HUES64 (cell line): ENCODE results near the gene DRC1.
A peak's percentile ranks its signal among the peaks of the same experiment; 100 is the strongest.

Experiments
- H3K27ac ChIP-seq: 2 replicates; pipeline ENCODE4 v1.7.0; 2013; ENCODE audit warnings: low read depth, low read length, inconsistent platforms
- H3K27me3 ChIP-seq: 2 replicates; pipeline ENCODE4 v1.6.1; 2013; ENCODE audit warnings: mild to moderate bottlenecking, low read length; ENCODE audit not compliant: insufficient read depth
- H3K36me3 ChIP-seq: 2 replicates; pipeline ENCODE4 v1.6.1; 2013; ENCODE audit warnings: mild to moderate bottlenecking, low read length; ENCODE audit not compliant: insufficient read depth
- H3K4me1 ChIP-seq: 2 replicates; pipeline ENCODE4 v1.6.1; 2013; ENCODE audit warnings: mild to moderate bottlenecking, low read length, moderate library complexity; ENCODE audit not compliant: insufficient read depth
- H3K4me3 ChIP-seq: 2 replicates; pipeline ENCODE4 v1.5.1; 2013; ENCODE audit warnings: mild to moderate bottlenecking, low read length, moderate library complexity
- H3K9ac ChIP-seq: 2 replicates; pipeline ENCODE4 v1.6.1; 2013; ENCODE audit warnings: mild to moderate bottlenecking, low read depth, low read length
- H3K9me3 ChIP-seq: 2 replicates; pipeline ENCODE4 v1.6.1; 2013; ENCODE audit warnings: low read depth, low read length; ENCODE audit not compliant: insufficient read depth
- WGBS: fragments of 150-250, 120-280 bp; methylation state at CpG from one replicate; pipeline ENCODE4 v1.1.7; 2013; ENCODE audit warnings: missing lambda C conversion rate; 5-methylcytosine and 5-hydroxymethylcytosine counted together

Gene DRC1

GRCh38 chr2:26489213-26489850 lies 87.6 kb downstream of the DRC1 start:
- 93% methylated on average over 19 of the region's 19 CpGs for WGBS
- Histone ChIP-seq H3K36me3 (no peaks in the 10 kb centered on the region), H3K4me1 (no peaks in the 10 kb centered on the region), H3K27me3 (no peaks in the 10 kb centered on the region), H3K9ac (no peak overlapping the region), H3K27ac (no peak overlapping the region), H3K4me3 (no peak overlapping the region), H3K9me3 (no peaks in the 10 kb centered on the region)

DNA sequence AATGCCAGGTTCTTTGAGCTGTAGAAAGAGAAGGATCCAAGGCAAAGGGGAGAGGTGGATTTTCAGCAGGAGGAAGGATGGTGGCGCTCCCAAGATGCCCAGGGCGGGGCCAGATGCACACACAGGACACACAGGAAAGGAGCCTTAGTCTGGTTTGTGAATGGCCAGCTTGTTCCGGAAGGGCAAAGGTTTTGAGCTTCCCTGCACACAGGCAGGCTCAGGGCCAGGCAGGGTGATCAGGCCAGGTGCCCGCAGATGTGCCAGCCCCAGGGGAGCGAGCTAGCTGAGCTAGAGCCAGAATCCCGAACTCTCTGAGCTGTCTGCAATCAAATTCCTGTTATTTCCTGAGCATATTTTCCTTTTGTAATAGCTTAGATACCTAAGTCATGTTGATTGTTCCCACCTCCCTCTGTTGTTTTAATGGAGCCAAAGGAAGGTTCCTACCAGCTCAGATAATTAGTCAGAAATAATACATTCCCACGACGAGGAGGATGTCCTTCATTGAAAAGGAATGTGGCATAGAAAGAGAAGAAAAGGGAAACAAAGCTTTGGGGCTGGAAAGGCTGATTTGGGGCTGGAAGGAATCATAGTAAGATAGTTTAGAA lies 89.9 kb downstream of the DRC1 start:
- Histone ChIP-seq H3K4me3 (no peak overlapping the region), H3K9ac (no peak overlapping the region), H3K27me3 (no peaks in the 10 kb centered on the region), H3K27ac (no peak overlapping the region), H3K9me3 (no peaks in the 10 kb centered on the region), H3K4me1 (peaks cover 6% of the 10 kb centered on the region; the same call in 1 of the 2 replicates), H3K36me3 (no peaks in the 10 kb centered on the region)
- WGBS, result 89% methylated on average over 8 of the region's 8 CpGs

DNA sequence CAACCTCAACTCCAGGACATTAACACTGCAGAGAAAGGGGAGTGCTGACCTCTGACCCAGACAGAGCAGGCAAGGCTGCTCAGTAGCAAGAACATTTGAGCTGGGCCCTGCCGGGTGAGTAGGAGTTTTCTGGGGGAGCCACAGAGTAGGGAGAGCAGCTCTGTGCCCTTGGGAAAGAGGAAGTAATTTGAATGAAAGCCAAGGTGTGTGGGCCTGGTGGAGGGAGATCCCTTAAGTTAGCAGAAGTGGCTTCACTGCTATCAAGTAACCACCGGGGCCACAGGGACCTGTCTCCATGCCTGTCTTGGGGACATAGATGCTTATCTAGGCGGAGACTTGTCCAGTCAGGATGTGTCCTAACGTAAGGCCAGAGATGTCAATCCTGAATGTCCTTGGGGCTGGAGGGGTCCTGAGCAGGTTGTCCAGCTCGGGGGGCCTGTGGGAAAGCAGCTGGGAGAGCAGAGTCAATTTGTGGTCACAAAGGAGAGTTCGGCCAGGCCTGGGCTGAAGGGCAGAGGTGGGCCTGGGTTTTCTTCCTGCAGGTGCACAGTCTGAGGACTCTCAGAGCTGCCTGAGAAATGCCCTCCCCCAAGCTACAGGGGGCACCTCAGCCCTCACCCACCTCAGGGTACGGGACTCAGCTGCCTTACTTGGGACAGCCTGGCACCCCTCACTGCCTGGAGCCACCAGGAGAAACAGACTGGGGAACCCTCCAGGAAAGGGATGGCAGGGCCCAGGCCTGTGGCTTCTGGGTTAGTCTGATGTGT lies 91.2 kb downstream of the DRC1 start:
- WGBS, result 86% methylated on average over 7 of the region's 7 CpGs
- no peak overlapping the region for H3K4me3 ChIP-seq
- no peaks in the 10 kb centered on the region for H3K36me3 ChIP-seq
- H3K27me3 ChIP-seq, result no peaks in the 10 kb centered on the region
- no peaks in the 10 kb centered on the region for H3K9me3 ChIP-seq
- peaks cover 12% of the 10 kb centered on the region; the same call in 1 of the 2 replicates for H3K4me1 ChIP-seq
- no peak overlapping the region for H3K27ac ChIP-seq
- no peak overlapping the region for H3K9ac ChIP-seq

DNA sequence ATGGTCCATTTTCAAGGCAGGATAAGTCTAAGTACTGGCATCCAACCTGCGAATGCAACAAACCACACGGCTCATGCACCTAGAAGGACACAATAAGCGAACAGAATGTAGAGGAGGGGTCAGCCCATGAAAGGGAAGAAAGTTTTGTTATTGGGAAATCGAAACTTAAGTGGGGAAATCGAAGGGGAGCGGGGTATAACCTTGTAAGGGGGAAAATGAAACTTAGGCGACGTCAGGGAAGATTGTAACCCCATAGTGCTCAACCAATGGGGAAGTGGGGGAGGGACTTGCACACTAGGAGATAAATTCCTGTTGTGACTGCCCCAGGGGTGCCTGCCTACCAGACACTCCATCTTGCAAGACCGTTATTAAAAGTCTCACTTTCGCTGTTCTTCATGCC lies 91.8 kb downstream of the DRC1 start:
- Histone ChIP-seq H3K9ac (no peak overlapping the region), H3K4me3 (no peak overlapping the region), H3K4me1 (peaks cover 12% of the 10 kb centered on the region; the same call in 1 of the 2 replicates), H3K27me3 (no peaks in the 10 kb centered on the region), H3K27ac (no peak overlapping the region), H3K36me3 (no peaks in the 10 kb centered on the region), H3K9me3 (no peaks in the 10 kb centered on the region)
- 94% methylated on average over 8 of the region's 10 CpGs for WGBS

DNA sequence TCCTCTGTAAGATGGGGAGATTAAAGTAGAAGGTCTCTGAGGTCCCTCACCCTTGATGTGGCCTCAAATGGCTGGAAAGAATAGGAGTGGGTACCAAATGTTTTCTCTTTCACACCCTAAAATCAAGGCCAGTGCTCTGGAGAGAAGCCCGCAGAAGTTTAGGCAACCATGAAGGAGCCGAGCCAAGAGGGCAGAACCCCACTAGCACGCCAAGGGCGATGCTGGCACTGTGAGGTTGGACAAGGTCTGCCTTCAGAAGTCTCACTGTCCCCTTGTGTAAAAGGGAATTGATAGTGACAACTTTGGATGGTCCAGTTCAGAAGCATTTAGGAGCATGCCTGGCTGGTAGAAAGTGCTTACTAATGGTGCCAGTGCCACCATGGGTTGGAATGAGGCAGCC lies 92.5 kb downstream of the DRC1 start:
- Histone ChIP-seq H3K4me3 (no peak overlapping the region), H3K9ac (no peak overlapping the region), H3K27me3 (no peaks in the 10 kb centered on the region), H3K9me3 (no peaks in the 10 kb centered on the region), H3K27ac (no peak overlapping the region), H3K36me3 (no peaks in the 10 kb centered on the region), H3K4me1 (peaks cover 12% of the 10 kb centered on the region; the same call in 1 of the 2 replicates)
- 97% methylated on average over 4 of the region's 4 CpGs for WGBS

- no peaks in the 10 kb centered on the region for H3K9me3 ChIP-seq
- no peaks in the 10 kb centered on the region for H3K36me3 ChIP-seq
- no peaks in the 10 kb centered on the region for H3K27me3 ChIP-seq
- H3K27ac ChIP-seq, result no peak overlapping the region
- WGBS, result 88% methylated on average over 8 of the region's 8 CpGs
- H3K4me1 ChIP-seq, result peaks cover 12% of the 10 kb centered on the region; the same call in 1 of the 2 replicates
- H3K9ac ChIP-seq, result no peak overlapping the region
- no peak overlapping the region for H3K4me3 ChIP-seq
Measured at GRCh38 chr2:26494891-26495290, 93.2 kb downstream of the DRC1 start.

GRCh38 chr2:26495705-26496297 lies 94.1 kb downstream of the DRC1 start:
- Histone ChIP-seq H3K4me1 (peaks cover 12% of the 10 kb centered on the region; the same call in 1 of the 2 replicates), H3K27me3 (no peaks in the 10 kb centered on the region), H3K27ac (peak overlapping the region; percentile 35; the same call in 1 of the 2 replicates), H3K9me3 (no peaks in the 10 kb centered on the region), H3K9ac (no peak overlapping the region), H3K36me3 (no peaks in the 10 kb centered on the region), H3K4me3 (no peak overlapping the region)
- 69% methylated on average over 8 of the region's 8 CpGs for WGBS

DNA sequence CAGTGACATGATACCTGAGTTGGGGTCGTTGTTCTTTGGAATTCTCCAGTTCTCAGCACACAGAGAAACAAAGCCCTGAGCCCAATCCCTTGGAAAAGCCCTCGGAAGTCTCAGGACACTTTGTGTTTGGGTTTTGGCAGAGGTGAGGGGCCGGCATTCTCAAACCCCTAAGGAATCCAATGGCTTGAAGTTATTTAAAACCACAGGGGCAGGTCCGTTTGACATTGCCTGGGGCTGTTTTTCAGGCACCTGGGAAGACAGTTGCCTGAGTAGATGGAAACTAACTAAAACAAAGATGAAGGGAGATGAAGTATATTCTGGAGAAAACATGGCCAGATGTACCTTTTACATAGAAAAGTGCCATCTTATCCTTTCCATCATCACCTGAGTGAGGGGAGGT lies 98.7 kb downstream of the DRC1 start:
- Histone ChIP-seq H3K36me3 (no peaks in the 10 kb centered on the region), H3K9ac (no peak overlapping the region), H3K27ac (no peak overlapping the region), H3K9me3 (no peaks in the 10 kb centered on the region), H3K27me3 (peaks cover 12% of the 10 kb centered on the region), H3K4me1 (peaks cover 12% of the 10 kb centered on the region; the same call in 1 of the 2 replicates), H3K4me3 (no peak overlapping the region)
- WGBS, result 62% methylated on average over 4 of the region's 4 CpGs

GRCh38 chr2:26503231-26503880 lies 101.6 kb downstream of the DRC1 start:
- no peak overlapping the region for H3K27ac ChIP-seq
- no peaks in the 10 kb centered on the region for H3K4me1 ChIP-seq
- H3K27me3 ChIP-seq, result peaks cover 12% of the 10 kb centered on the region

DNA sequence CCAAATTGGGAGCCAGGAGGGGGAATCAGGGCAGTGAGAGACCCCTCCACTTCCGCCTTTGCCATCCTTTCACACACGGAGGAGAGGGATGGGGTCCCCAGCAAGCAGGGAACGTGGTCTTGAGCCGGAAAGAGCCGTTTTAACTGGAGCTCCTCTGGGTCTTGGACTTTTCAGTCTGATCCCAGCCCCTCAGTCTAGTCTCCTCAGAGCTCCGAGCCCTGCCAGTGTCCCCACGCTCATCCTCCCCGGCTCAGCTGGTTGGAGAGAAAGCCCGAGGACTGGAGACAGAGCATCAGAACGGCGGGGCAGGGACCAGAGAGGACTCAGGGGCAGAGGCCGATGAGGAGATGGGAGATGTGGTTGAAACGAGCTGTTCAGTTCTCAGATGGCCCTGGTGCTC lies 102.3 kb downstream of the DRC1 start:
- Histone ChIP-seq H3K4me1 (no peaks in the 10 kb centered on the region), H3K27me3 (peaks cover 12% of the 10 kb centered on the region), H3K9me3 (no peaks in the 10 kb centered on the region), H3K27ac (no peak overlapping the region), H3K36me3 (no peaks in the 10 kb centered on the region), H3K9ac (no peak overlapping the region; the same call in 1 of the 2 replicates), H3K4me3 (peak overlapping the region; percentile 58)
- 82% methylated on average over 13 of the region's 13 CpGs for WGBS

More at GRCh38 chr2:26503231-26503880, 101.6 kb downstream of the DRC1 start:
- Histone ChIP-seq H3K36me3 (no peaks in the 10 kb centered on the region), H3K4me3 (peak overlapping the region; percentile 58), H3K9ac (peak overlapping the region; percentile 49; the same call in 1 of the 2 replicates), H3K9me3 (no peaks in the 10 kb centered on the region)
- 15% methylated on average over 41 of the region's 41 CpGs for whole genome bisulfite sequencing
